ENCODE data around the gene NPS. TPM values are rescaled to one million over a fixed set of nuclear protein-coding genes. Genes with fewer than 3 reads are reported as not detected.

The NPS gene
- total RNA-seq, 1 donor, result not detected

DNA sequence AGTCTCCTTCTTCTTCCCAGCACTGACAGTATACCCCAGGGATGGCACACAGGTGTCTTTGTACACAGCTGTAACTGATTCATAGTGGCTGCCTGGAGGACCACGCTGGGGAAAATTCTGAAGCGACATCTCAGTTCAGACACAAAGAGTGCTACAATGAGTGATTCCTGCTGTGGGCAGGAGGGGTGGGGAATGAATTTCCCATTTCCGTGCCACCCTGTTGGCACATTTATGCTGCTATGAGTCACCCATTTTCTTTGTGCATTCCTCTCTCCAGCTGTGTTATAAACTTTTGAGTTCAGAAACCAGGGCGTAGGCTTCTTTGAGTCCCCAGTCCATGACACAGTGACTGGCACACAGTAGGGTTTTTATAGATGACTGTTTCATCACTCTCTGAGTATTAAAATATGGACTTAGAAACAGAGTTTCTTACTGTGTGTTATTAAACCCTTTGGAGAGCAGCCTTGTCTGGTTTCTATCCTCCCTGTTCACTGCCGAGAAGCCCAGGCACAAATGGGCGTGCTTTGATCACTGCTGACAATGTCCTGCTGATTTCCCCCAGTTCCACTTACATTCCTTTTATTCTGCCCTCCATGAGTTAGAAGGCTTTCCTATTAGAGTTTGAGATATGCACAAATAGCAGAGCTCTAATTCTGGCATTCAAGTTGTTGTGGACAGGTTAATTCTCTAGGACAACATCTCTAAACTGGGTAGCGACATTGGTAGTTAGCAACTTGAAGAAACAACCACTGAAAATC is 24.0 kb upstream of the NPS start:
- no peak overlapping the region for H3K4me3 ChIP-seq (ENCODE audit: low read depth, low read length)
- DNase-seq (ENCODE audit: low read depth), result no peak
- TF ChIP-seq, protein P1, sequence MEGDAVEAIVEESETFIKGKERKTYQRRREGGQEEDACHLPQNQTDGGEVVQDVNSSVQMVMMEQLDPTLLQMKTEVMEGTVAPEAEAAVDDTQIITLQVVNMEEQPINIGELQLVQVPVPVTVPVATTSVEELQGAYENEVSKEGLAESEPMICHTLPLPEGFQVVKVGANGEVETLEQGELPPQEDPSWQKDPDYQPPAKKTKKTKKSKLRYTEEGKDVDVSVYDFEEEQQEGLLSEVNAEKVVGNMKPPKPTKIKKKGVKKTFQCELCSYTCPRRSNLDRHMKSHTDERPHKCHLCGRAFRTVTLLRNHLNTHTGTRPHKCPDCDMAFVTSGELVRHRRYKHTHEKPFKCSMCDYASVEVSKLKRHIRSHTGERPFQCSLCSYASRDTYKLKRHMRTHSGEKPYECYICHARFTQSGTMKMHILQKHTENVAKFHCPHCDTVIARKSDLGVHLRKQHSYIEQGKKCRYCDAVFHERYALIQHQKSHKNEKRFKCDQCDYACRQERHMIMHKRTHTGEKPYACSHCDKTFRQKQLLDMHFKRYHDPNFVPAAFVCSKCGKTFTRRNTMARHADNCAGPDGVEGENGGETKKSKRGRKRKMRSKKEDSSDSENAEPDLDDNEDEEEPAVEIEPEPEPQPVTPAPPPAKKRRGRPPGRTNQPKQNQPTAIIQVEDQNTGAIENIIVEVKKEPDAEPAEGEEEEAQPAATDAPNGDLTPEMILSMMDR (IDR thresholded peaks at IDR 0.05; ENCODE audit: insufficient read depth, low read length), result no peak

DNA sequence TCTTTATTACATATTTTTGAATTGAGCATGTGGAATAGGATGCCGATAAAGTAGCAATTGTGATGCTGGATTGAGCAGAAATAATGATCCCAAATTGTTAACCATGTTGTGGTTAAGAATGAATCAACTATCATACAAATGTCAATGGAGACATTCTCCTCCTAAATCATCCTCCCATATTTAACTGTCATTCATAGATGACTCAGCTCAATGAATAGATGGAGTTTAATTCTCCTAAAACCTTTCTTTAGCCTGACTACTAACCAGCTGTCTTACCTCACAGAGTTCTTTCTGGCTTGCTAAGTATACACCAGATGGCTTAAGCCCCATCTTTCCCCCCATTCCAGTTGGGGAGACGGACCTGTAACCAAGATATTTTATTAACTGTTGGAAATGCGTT is 23.4 kb upstream of the NPS start:
- TF ChIP-seq, protein P1 (IDR thresholded peaks at IDR 0.05; ENCODE audit: insufficient read depth, low read length), result no peak
- no peak overlapping the region for H3K4me3 ChIP-seq (ENCODE audit: low read depth, low read length)
- no peak for DNase-seq (ENCODE audit: low read depth)

DNA sequence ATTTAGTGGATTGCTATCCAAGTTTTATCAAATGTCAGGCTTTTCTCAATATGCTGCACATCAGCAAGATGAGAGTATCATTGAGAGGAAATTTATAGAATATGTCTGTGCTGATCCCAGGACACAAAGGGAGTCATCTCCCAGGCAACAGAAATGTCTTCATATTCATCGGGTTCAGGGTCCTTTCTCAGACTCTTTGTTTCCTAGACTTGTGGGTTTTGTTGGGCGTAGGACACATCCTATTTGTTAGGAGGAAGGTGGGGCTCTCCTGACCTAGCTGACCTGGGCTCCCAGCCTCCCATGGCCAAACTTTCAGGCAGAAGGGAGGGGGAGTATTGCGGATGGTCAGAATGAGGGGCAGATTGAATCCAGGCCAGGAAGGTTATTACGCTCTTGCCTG is 22.9 kb upstream of the NPS start:
- no peak overlapping the region for H3K4me3 ChIP-seq (ENCODE audit: low read depth, low read length)
- TF ChIP-seq, protein P1 (IDR thresholded peaks at IDR 0.05; ENCODE audit: insufficient read depth, low read length), result no peak
- no peak for DNase-seq (ENCODE audit: low read depth)

DNA sequence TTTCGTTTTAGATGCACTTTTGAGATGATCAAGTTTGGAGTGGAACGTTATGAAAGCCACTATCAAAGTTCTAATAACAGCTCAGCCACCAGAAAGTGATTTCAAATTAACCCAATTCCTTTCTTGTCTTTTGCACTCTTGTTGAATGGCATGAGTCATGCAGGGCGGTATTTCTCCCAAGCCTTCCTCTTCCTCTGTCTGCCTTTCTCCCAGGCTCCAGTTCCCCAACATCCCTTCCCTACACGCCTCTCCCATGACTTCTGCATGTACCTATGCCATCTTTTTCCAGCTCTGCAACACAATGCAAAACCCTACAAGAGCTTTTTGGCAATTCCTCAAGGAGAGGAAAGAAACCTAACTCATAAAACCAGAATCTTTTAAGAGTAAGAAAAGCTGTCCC is 21.8 kb upstream of the NPS start:
- no peak for DNase-seq (ENCODE audit: low read depth)
- no peak overlapping the region for H3K4me3 ChIP-seq (ENCODE audit: low read depth, low read length)
- TF ChIP-seq, protein P1 (IDR thresholded peaks at IDR 0.05; ENCODE audit: insufficient read depth, low read length), result no peak

DNA sequence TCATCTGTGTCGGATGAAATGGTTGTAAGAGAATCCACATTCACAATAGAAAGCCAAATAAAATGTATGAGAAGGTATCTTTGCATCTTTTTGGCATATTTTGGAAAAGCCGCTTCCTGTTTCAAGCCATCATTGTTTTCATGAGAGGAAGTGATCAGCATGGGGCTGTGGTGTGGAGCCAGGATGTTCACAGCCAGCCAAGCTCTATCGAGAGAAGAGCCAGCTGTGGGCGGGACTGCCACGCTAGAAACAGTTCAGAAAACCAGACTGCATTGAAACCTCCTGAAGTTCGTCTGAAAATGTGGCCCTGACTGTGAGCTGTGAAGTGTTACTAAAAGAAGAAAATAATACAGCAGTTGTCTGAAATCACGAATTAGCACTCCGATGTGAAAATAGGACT is 21.2 kb upstream of the NPS start:
- no peak for DNase-seq (ENCODE audit: low read depth)
- TF ChIP-seq, protein P1 (IDR thresholded peaks at IDR 0.05; ENCODE audit: insufficient read depth, low read length), result no peak
- H3K4me3 ChIP-seq (ENCODE audit: low read depth, low read length), result no peak overlapping the region

DNA sequence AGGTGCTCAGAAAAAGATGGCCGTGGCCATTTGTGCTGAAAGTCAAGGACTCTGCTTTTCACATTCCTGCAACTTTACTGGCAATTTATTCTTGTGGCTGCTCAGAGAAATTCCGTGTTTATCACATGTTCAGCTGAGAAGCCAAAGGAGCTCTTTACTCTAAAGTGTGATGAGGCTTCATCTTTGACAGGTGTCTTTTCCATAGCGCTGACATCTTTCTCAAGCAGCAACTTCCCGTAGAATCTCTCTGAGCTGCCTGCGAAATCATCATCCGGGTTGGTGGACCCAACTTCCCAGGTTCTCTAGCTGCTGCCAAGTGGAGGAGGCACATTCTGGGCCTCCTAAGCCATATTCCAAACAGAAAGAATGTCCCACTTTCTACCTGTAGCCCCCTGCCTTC is 16.9 kb upstream of the NPS start:
- H3K4me3 ChIP-seq (ENCODE audit: low read depth, low read length), result no peak overlapping the region
- TF ChIP-seq, protein P1 (IDR thresholded peaks at IDR 0.05; ENCODE audit: insufficient read depth, low read length), result no peak
- no peak for DNase-seq (ENCODE audit: low read depth)

DNA sequence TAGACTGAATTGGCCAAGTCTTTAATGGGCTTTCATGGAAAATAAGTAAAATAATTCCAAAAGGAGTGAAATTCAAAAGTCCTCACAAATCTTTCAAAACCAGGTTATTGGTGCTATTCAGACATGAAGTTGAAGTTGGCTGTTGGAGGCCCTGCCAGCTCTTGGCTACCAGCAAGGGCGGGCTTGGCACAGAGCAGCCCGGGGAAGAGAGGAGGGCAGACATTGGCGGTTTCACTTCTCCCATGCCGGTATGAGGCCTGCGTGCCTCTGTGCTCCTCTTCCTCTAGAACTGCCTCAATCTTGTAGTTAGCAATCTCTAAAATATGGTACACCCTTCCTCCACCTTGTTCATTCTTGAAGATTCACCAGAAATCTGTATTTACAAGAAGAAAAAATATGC is 16.4 kb upstream of the NPS start:
- H3K4me3 ChIP-seq (ENCODE audit: low read depth, low read length), result no peak overlapping the region
- no peak for DNase-seq (ENCODE audit: low read depth)
- TF ChIP-seq, protein P1 (IDR thresholded peaks at IDR 0.05; ENCODE audit: insufficient read depth, low read length), result no peak

All from fibroblast of the aortic adventitia (primary cell).